Stimulated activated CD4-positive, alpha-beta T cell treated with anti-CD3 and anti-CD28 coated beads, Interleukin-12 subunit alpha, Interleukin-12 subunit beta, amount 100 ng/mL, for 4 hours (primary cell): Measurements from ENCODE around the gene SAXO2.
A peak's percentile ranks its signal among the peaks of the same experiment; 100 is the strongest.
"Not testable (repeated sequence)": the region's sequence is repeated elsewhere in the genome, so short reads cannot be mapped to it uniquely, and the experiment has no call there.

Source experiments
- DNase-seq: peaks from one replicate; pipeline ENCODE4 v3.0.0-alpha.2; 2020

Gene SAXO2

GRCh38 chr15:82288202-82288601 lies 25.6 kb downstream of the SAXO2 start:
- not testable (repeated sequence) for DNase-seq

- DNase-seq = no peak
Observed at GRCh38 chr15:82292271-82292670, 29.7 kb downstream of the SAXO2 start.

GRCh38 chr15:82294061-82294690 lies 31.6 kb downstream of the SAXO2 start:
- no peak for DNase-seq

- no peak for DNase-seq
Observed at GRCh38 chr15:82297546-82297945, 34.9 kb downstream of the SAXO2 start.

- DNase-seq = no peak
Observed at GRCh38 chr15:82298032-82298431, 35.4 kb downstream of the SAXO2 start.

- peak; percentile 34 for DNase-seq
Observed at GRCh38 chr15:82298520-82298919, 35.9 kb downstream of the SAXO2 start.

- DNase-seq = not testable (repeated sequence)
Observed at GRCh38 chr15:82299511-82299914, 36.9 kb downstream of the SAXO2 start.

GRCh38 chr15:82300326-82300725 lies 37.7 kb downstream of the SAXO2 start:
- DNase-seq = not testable (repeated sequence)

GRCh38 chr15:82300883-82301282 lies 38.3 kb downstream of the SAXO2 start:
- DNase-seq = no peak

GRCh38 chr15:82301296-82302016 lies 38.8 kb downstream of the SAXO2 start:
- no peak for DNase-seq

- DNase-seq = no peak
Observed at GRCh38 chr15:82303956-82304777, 41.5 kb downstream of the SAXO2 start.

GRCh38 chr15:82304778-82305090 lies 42.1 kb downstream of the SAXO2 start:
- DNase-seq = no peak

- DNase-seq = no peak
Observed at GRCh38 chr15:82305621-82306048, 43.0 kb downstream of the SAXO2 start.

GRCh38 chr15:82306791-82307713 lies 44.4 kb downstream of the SAXO2 start:
- DNase-seq = no peak

- no peak for DNase-seq
Observed at GRCh38 chr15:82307714-82308081, 45.1 kb downstream of the SAXO2 start.

GRCh38 chr15:82309802-82310201 lies 47.2 kb downstream of the SAXO2 start:
- no peak for DNase-seq

- not testable (repeated sequence) for DNase-seq
Observed at GRCh38 chr15:82311321-82311720, 48.7 kb downstream of the SAXO2 start.

GRCh38 chr15:82312586-82313349 lies 50.1 kb downstream of the SAXO2 start:
- DNase-seq = no peak

- no peak for DNase-seq
Observed at GRCh38 chr15:82313446-82313845, 50.8 kb downstream of the SAXO2 start.

GRCh38 chr15:82313951-82314768 lies 51.5 kb downstream of the SAXO2 start:
- DNase-seq = not testable (repeated sequence)
